ENCODE data around the gene NES.

The NES gene

DNA sequence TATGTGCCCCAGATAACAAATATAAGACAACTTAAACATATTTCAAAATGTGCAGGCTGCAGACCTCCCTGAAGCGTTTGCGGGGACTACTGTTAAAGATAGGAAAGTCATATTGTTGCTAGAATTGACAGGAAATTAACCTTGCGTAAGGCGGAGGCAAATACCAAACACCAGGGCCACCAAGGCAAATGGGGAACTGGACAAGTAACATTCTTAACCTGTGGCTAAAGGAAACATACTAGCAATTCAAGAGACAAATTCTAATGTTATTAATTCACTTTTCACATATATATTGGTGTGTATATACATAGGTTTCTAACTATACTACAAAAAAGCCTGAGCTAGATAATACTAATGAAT lies 51.1 kb downstream of the NES start:
- Histone ChIP-seq H3K27ac (replicated peaks) (no peak overlapping the region), H3K27me3 (ENCODE audit: insufficient read depth, poor library complexity, severe bottlenecking) (peaks cover 45% of the 10 kb centered on the region), H3K4me3 (replicated peaks; ENCODE audit: insufficient read depth, low read length) (no peak overlapping the region)
- DNase-seq (ENCODE audit: low read depth in 1 of 2, low spot score in 1 of 2) = no peak
- 0 out of 2 replicates have a peak, but pooled peaks have one; percentile 22 for TF ChIP-seq SPI1 (IDR thresholded peaks at IDR 0.05; ENCODE audit: borderline replicate concordance, low read depth)
- TF ChIP-seq, protein P1, sequence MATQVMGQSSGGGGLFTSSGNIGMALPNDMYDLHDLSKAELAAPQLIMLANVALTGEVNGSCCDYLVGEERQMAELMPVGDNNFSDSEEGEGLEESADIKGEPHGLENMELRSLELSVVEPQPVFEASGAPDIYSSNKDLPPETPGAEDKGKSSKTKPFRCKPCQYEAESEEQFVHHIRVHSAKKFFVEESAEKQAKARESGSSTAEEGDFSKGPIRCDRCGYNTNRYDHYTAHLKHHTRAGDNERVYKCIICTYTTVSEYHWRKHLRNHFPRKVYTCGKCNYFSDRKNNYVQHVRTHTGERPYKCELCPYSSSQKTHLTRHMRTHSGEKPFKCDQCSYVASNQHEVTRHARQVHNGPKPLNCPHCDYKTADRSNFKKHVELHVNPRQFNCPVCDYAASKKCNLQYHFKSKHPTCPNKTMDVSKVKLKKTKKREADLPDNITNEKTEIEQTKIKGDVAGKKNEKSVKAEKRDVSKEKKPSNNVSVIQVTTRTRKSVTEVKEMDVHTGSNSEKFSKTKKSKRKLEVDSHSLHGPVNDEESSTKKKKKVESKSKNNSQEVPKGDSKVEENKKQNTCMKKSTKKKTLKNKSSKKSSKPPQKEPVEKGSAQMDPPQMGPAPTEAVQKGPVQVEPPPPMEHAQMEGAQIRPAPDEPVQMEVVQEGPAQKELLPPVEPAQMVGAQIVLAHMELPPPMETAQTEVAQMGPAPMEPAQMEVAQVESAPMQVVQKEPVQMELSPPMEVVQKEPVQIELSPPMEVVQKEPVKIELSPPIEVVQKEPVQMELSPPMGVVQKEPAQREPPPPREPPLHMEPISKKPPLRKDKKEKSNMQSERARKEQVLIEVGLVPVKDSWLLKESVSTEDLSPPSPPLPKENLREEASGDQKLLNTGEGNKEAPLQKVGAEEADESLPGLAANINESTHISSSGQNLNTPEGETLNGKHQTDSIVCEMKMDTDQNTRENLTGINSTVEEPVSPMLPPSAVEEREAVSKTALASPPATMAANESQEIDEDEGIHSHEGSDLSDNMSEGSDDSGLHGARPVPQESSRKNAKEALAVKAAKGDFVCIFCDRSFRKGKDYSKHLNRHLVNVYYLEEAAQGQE (IDR thresholded peaks at IDR 0.05; ENCODE audit: insufficient replicate concordance, low read depth) = no peak

GRCh38 chr1:156625436-156626078 lies 51.6 kb downstream of the NES start:
- H3K4me3 ChIP-seq (replicated peaks; ENCODE audit: insufficient read depth, low read length) = no peak overlapping the region
- no peak for TF ChIP-seq POLR2AphosphoS5 (IDR thresholded peaks at IDR 0.05; ENCODE audit: low read depth)
- peak; percentile 75 for TF ChIP-seq CTCF (IDR thresholded peaks at IDR 0.05; ENCODE audit: insufficient read depth, low read length)
- TF ChIP-seq, protein P1 (IDR thresholded peaks at IDR 0.05; ENCODE audit: insufficient replicate concordance, low read depth) = no peak
- DNase-seq (ENCODE audit: low read depth in 1 of 2, low spot score in 1 of 2) = peak in 1 of 2 experiments; percentile 33
- H3K27ac ChIP-seq (replicated peaks) = no peak overlapping the region
- peaks cover 45% of the 10 kb centered on the region for H3K27me3 ChIP-seq (ENCODE audit: insufficient read depth, poor library complexity, severe bottlenecking)

GRCh38 chr1:156624814-156625435 lies 52.3 kb downstream of the NES start:
- Histone ChIP-seq H3K27ac (replicated peaks) (no peak overlapping the region), H3K4me3 (replicated peaks; ENCODE audit: insufficient read depth, low read length) (peak overlapping the region; percentile 33), H3K27me3 (ENCODE audit: insufficient read depth, poor library complexity, severe bottlenecking) (peaks cover 45% of the 10 kb centered on the region)
- no peak for DNase-seq (ENCODE audit: low read depth in 1 of 2, low spot score in 1 of 2)
- TF ChIP-seq SPI1 (IDR thresholded peaks at IDR 0.05; ENCODE audit: borderline replicate concordance, low read depth) = no peak
- TF ChIP-seq, protein P1 (IDR thresholded peaks at IDR 0.05; ENCODE audit: insufficient replicate concordance, low read depth) = no peak
- TF ChIP-seq CTCF (IDR thresholded peaks at IDR 0.05; ENCODE audit: insufficient read depth, low read length) = no peak
- no peak for TF ChIP-seq GABPA (IDR thresholded peaks at IDR 0.05; ENCODE audit: low read depth)
- no peak for TF ChIP-seq POLR2AphosphoS5 (IDR thresholded peaks at IDR 0.05; ENCODE audit: low read depth)
